ENCODE measurements around the gene ZNF37A.
"Not testable (repeated sequence)": the region's sequence is repeated elsewhere in the genome, so short reads cannot be mapped to it uniquely, and the experiment has no call there.

ZNF37A gene

DNA sequence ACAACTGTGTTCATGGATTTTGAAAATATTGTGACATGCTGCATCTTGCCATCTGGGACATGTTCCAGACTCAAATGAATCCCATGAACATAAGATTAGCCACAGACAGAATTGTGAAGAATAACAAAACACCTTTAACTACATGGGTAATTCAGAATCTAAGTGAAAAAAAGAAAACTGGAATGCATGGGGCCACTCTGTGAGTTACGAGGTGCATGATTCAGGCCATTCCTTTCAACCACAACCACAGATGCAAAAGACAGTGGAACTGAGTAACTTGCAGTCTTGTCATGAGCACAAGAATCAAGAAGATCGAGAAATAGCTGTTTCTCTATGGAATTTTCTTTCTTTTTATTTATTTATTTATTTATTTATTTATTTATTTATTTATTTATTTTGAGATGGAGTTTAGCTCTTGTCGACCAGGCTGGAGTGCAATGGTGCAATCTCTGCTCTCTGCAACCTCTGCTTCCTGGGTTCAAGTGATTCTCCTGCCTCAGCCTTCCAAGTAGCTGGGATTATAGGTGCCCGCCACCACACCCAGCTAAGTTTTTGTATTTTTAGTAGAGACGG, 56.8 kb downstream of the ZNF37A start:
- not testable (repeated sequence) for DNase-seq

DNA sequence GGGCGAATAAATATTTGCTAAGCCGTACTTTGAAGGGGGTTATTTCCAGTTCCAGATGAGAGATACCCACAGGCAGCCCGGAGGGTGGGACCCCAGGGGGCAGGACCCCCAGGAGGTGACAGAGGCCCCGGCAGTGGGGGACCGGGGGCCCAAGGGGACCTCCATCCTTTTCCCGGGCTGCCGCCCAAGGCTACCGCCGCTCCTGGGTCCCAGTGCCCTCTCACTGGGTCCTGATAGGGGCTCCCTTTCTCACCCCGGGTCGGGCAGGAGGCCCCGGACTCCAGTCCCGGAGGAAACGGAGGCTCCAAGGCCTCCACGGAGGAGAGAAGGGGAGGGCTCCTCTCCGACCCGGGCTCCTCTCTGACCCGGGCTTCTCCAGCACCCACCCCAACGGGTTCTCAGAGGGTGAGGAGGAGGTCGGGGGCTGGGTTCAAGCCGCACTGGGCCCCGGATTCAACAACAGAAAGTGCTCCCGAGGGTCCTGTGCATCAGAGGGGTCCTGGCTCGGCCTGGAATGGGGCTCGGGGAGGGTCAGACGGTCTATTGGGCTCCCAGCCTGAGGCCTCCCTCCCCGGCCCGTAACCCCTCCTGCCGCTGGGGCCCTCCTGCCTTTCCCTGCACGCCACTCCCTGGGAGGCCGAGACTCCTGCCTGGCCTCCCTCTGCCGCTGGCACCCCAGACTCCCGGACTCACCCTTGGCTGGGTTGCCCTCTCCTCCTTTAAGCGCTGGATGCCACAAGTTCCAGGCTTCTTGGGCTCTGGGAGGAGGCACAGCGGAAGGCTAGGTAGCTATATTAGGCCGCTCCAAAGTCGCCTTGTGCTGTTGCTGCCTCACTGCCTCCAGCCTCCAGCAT, 62.5 kb downstream of the ZNF37A start:
- no peak for DNase-seq

DNA sequence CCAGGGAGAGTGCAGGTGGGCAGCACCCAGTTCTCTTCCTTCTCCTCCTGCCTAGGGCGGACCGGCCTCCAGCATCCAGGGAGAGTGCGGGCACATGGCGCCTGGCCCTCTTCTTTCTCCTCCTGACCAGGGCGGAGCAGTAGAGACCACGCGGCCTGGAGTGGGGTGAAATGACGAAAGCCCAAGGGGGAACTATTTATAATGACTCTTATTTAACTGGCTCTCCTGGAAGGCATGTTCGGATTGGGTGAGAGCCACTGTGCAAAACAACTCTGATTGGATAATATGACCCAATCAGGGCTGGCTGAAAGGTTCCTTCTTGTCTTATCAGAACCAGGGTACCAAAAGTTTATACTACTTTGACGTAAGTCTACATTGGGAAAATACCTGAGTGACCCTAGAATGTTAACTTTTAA, 63.1 kb downstream of the ZNF37A start:
- no peak for DNase-seq

DNA sequence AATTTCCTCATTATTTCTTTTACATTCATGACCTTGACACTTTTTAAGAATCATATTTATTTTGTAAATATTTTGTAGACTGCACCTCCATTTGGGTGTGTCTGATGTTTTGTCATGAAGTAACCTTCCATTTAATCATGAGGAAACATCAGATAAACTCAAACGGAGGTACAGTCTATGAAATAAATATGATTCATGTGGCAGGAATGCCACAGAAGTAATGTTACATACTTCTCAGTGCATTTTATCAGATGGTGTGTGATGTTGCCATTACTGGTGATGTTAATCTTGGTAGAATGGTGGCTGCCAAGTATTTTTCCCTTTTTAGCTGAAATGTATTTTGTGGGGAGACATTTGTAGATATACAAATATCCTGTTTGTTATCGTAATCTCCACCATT, 64.9 kb downstream of the ZNF37A start:
- no peak for DNase-seq

DNA sequence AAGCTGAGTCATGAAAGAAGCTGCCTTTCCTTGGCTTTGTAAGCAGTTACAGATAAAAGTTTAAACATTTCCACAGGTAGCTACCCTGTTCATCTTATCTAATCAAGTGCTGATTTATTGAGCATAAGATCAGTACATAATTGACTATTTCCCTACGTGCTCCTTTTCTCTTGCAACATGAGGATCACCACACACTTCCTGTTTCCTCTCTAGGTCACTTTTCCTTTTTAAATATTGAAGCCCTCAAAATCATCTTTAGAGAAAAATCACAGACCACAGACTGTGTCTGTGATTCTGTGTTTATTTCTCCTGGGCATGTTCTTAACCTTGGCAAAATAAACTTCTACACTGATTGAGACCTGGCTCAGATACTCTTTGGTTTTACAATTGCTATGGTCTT, 69.5 kb downstream of the ZNF37A start:
- DNase-seq: no peak

DNA sequence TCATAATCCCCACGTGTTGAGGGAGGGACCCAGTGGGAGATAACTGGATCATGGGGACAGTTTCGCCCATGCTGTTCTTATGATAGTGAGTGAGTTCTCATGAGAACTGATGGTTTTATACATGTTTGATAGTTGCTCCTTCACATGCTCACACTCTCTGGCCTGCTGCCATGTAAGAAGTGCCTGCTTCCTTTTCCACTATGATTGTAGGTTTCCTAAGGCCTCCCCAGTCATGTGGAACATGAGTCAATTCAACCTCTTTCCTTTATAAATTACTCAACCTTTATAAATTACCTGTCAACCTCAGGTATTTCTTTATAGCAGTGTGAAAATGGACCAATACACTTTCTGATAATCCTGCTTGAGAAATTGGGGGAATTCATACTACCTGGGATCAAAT, 80.2 kb downstream of the ZNF37A start:
- DNase-seq: no peak

DNA sequence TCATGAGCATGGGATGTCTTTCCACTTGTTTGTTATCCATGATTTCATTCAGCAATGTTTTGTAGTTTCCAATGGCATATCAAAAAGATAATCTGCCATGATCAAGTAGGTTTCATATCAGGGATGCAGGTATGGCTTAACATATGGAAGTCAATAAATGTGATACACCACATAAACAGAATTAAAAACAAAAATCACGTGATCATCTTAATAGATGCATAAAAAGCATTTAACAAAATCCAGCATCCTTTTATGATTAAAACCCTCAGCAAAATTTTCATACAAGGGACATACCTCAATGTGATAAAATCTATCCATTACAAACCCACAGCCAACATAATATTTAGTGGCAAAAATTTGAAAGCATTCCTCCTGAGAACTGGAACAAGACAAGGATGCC, 90.3 kb downstream of the ZNF37A start:
- DNase-seq: no peak

All from CD4-positive, alpha-beta T cell treated with Interferon gamma for 1 hour (primary cell).